Stimulated activated CD8-positive, alpha-beta memory T cell treated with anti-CD3 and anti-CD28 coated beads, Interleukin-7, amount 100 ng/mL, for 4 hours (primary cell): ENCODE results near the gene OCRL.

Source experiments
- DNase-seq, 2 donors: peaks; one replicate each; pipeline ENCODE4 v3.0.0-alpha.2; 2020; ENCODE audit warnings: low read depth in 2 of 2

Gene OCRL

GRCh38 chrX:129540068-129540653 lies at the start of gene OCRL:
TSS of gene OCRL (plus strand) at chrX:129540259. CDS start at chrX:129540440, 181 bp downstream.
- peak in 1 of 2 donors; percentile 19 for DNase-seq

GRCh38 chrX:129490330-129490729 lies 49.7 kb upstream of the OCRL start:
- no peak for DNase-seq

GRCh38 chrX:129493643-129494042 lies 46.4 kb upstream of the OCRL start:
- no peak for DNase-seq

GRCh38 chrX:129494887-129495286 lies 45.2 kb upstream of the OCRL start:
- no peak for DNase-seq

GRCh38 chrX:129495900-129496299 lies 44.2 kb upstream of the OCRL start:
- DNase-seq = no peak

- DNase-seq = no peak
These were observed 43.4 kb upstream of the OCRL start for GRCh38 chrX:129496625-129497024.

- no peak for DNase-seq
These were observed 42.8 kb upstream of the OCRL start for GRCh38 chrX:129497146-129497843.

GRCh38 chrX:129510331-129510730 lies 29.7 kb upstream of the OCRL start:
- DNase-seq = no peak

GRCh38 chrX:129511689-129512088 lies 28.4 kb upstream of the OCRL start:
- no peak for DNase-seq

- no peak for DNase-seq
These were observed 27.6 kb upstream of the OCRL start for GRCh38 chrX:129512409-129512808.

- DNase-seq = no peak
These were observed 23.7 kb upstream of the OCRL start for GRCh38 chrX:129516402-129516801.

- DNase-seq = no peak
These were observed 19.9 kb upstream of the OCRL start for GRCh38 chrX:129520151-129520550.

GRCh38 chrX:129522184-129523078 lies 17.6 kb upstream of the OCRL start:
- no peak for DNase-seq

- DNase-seq = no peak
These were observed 16.8 kb upstream of the OCRL start, which contains the start of gene SMARCA1 for GRCh38 chrX:129523079-129523911. TSS of gene SMARCA1 (minus strand) at chrX:129523490. CDS start at chrX:129523370, 120 bp downstream.

- DNase-seq = no peak
These were observed 15.7 kb upstream of the OCRL start for GRCh38 chrX:129524250-129524850.

- DNase-seq = no peak
These were observed 14.9 kb upstream of the OCRL start for GRCh38 chrX:129525162-129525561.

- no peak for DNase-seq
These were observed 14.2 kb upstream of the OCRL start for GRCh38 chrX:129525896-129526295.

GRCh38 chrX:129529685-129530281 lies 10.3 kb upstream of the OCRL start:
- DNase-seq = no peak

GRCh38 chrX:129530410-129530809 lies 9.6 kb upstream of the OCRL start:
- no peak for DNase-seq

- no peak for DNase-seq
These were observed 8.9 kb upstream of the OCRL start for GRCh38 chrX:129531132-129531531.
